ENCODE results near the gene MDGA2. TPM values are rescaled to one million over a fixed set of nuclear protein-coding genes. Genes with fewer than 3 reads are reported as not detected.

MDGA2 gene
- total RNA-seq (not detected), total RNA-seq (0 to 0.43 (median 0) reads per million in 172 experiments)
- not detected for polyA plus RNA-seq (2013, experiment 1 of 2)
- polyA plus RNA-seq (2013, experiment 2 of 2), result 0.03 TPM

- TF ChIP-seq CTCF (IDR thresholded peaks at IDR 0.05), result no peak
- Mint-ChIP-seq H3K9me3 (no peaks in the 10 kb centered on the region), H3K27me3 (peaks cover 47% of the 10 kb centered on the region), H3K36me3 (ENCODE audit: low read depth) (no peaks in the 10 kb centered on the region), H3K27ac (no peak within 1 kb of the TSS), H3K4me3 (no peak within 1 kb of the TSS), H3K4me1 (ENCODE audit: low read depth) (no peaks in the 10 kb centered on the region)
- no peaks in the 10 kb centered on the region for H3K36me3 ChIP-seq (ENCODE audit: insufficient read depth, low read length)
- ATAC-seq (ENCODE audit: poor library complexity), result no peak
- no peak for DNase-seq
- peaks cover 20 to 49% of the 10 kb centered on the region in 2 experiments for H3K27me3 ChIP-seq (ENCODE audit: control insufficient read depth in 1 of 2, insufficient read depth in 2 of 2, low read length in 2 of 2)
- H3K27ac ChIP-seq (ENCODE audit: low read depth in 1 of 2, low read length in 2 of 2), result no peak within 1 kb of the TSS
- intact Hi-C loops (cut with DNase I, micrococcal nuclease), result no loop called here
- H3K4me1 ChIP-seq (ENCODE audit: insufficient read depth, low read length), result no peaks in the 10 kb centered on the region
- peaks cover 0 to 30% of the 10 kb centered on the region in 2 experiments for H3K9me3 ChIP-seq (ENCODE audit: control insufficient read depth in 1 of 2, insufficient read depth in 1 of 2, low read length in 2 of 2)
- POLR2A ChIA-PET, result no interaction called here
- CTCF ChIA-PET, result no interaction called here
- no peak within 1 kb of the TSS for H3K4me3 ChIP-seq (ENCODE audit: low read length)
Observed at GRCh38 chr14:47675466-47676314, at the start of gene MDGA2. Gene MDGA2 (minus strand): TSS chr14:47675605.

GRCh38 chr14:47722929-47723693 lies 47.7 kb upstream of the MDGA2 start:
- Histone ChIP-seq H3K4me1 (ENCODE audit: insufficient read depth, low read length) (no peaks in the 10 kb centered on the region), H3K27ac (ENCODE audit: low read depth in 1 of 2, low read length in 2 of 2) (no peak overlapping the region), H3K4me3 (ENCODE audit: low read length) (no peak overlapping the region), H3K36me3 (ENCODE audit: insufficient read depth, low read length) (no peaks in the 10 kb centered on the region), H3K9me3 (ENCODE audit: control insufficient read depth in 1 of 2, insufficient read depth in 1 of 2, low read length in 2 of 2) (no peaks in the 10 kb centered on the region), H3K27me3 (ENCODE audit: control insufficient read depth in 1 of 2, insufficient read depth in 2 of 2, low read length in 2 of 2) (no peaks in the 10 kb centered on the region)
- H3K27ac Mint-ChIP-seq, result no peak overlapping the region
- DNase-seq (no peak), ATAC-seq (ENCODE audit: poor library complexity) (no peak)
- H3K4me1 Mint-ChIP-seq (ENCODE audit: low read depth), result no peaks in the 10 kb centered on the region
- H3K9me3 Mint-ChIP-seq, result peaks cover 6% of the 10 kb centered on the region
- no peak for TF ChIP-seq CTCF (IDR thresholded peaks at IDR 0.05)
- ChIA-PET POLR2A (no interaction called here), CTCF (no interaction called here)
- intact Hi-C loops (cut with DNase I, micrococcal nuclease), result no loop called here
- H3K36me3 Mint-ChIP-seq (ENCODE audit: low read depth), result no peaks in the 10 kb centered on the region
- no peaks in the 10 kb centered on the region for H3K27me3 Mint-ChIP-seq
- no peak overlapping the region for H3K4me3 Mint-ChIP-seq

- no peak for TF ChIP-seq CTCF (IDR thresholded peaks at IDR 0.05)
- H3K36me3 ChIP-seq (ENCODE audit: insufficient read depth, low read length), result no peaks in the 10 kb centered on the region
- POLR2A ChIA-PET, result no interaction called here
- intact Hi-C loops (cut with DNase I, micrococcal nuclease), result no loop called here
- CTCF ChIA-PET, result no interaction called here
- Mint-ChIP-seq H3K36me3 (ENCODE audit: low read depth) (no peaks in the 10 kb centered on the region), H3K27me3 (no peaks in the 10 kb centered on the region), H3K9me3 (peaks cover 8% of the 10 kb centered on the region), H3K4me1 (ENCODE audit: low read depth) (no peaks in the 10 kb centered on the region), H3K4me3 (no peak overlapping the region), H3K27ac (no peak overlapping the region)
- no peak overlapping the region for H3K4me3 ChIP-seq (ENCODE audit: low read length)
- ATAC-seq (ENCODE audit: poor library complexity) (no peak), DNase-seq (no peak)
- no peaks in the 10 kb centered on the region for H3K27me3 ChIP-seq (ENCODE audit: control insufficient read depth in 1 of 2, insufficient read depth in 2 of 2, low read length in 2 of 2)
- H3K9me3 ChIP-seq (ENCODE audit: control insufficient read depth in 1 of 2, insufficient read depth in 1 of 2, low read length in 2 of 2), result peaks cover 0 to 10% of the 10 kb centered on the region in 2 experiments
- H3K4me1 ChIP-seq (ENCODE audit: insufficient read depth, low read length), result no peaks in the 10 kb centered on the region
- no peak overlapping the region for H3K27ac ChIP-seq (ENCODE audit: low read depth in 1 of 2, low read length in 2 of 2)
Observed at GRCh38 chr14:47720281-47720680, 44.9 kb upstream of the MDGA2 start.

Measured in CD4-positive, alpha-beta T cell (primary cell).